HG02571 (cell line): ENCODE measurements around the gene CRACR2A.

ENCODE experiments used
- ATAC-seq: cut with Tn5 transposase; IDR thresholded peaks from one replicate; pipeline ENCODE4 v1.9.1; 2021; ENCODE audit warnings: mild to moderate bottlenecking, moderate library complexity; ENCODE audit not compliant: unreplicated experiment

CRACR2A gene

GRCh38 chr12:3692616-3693365 lies 60.1 kb downstream of the CRACR2A start:
- no peak for ATAC-seq

GRCh38 chr12:3686463-3686862 lies 66.4 kb downstream of the CRACR2A start:
- no peak for ATAC-seq

GRCh38 chr12:3685830-3686229 lies 67.1 kb downstream of the CRACR2A start:
- no peak for ATAC-seq

- no peak for ATAC-seq
Measured at GRCh38 chr12:3684449-3685051, 68.4 kb downstream of the CRACR2A start.

GRCh38 chr12:3683670-3684069 lies 69.2 kb downstream of the CRACR2A start:
- ATAC-seq: no peak

GRCh38 chr12:3681595-3682061 lies 71.3 kb downstream of the CRACR2A start:
- no peak for ATAC-seq

GRCh38 chr12:3680919-3681594 lies 71.9 kb downstream of the CRACR2A start:
- ATAC-seq: no peak

- ATAC-seq: no peak
Measured at GRCh38 chr12:3679831-3680230, 73.1 kb downstream of the CRACR2A start.

- ATAC-seq: no peak
Measured at GRCh38 chr12:3677609-3678008, 75.3 kb downstream of the CRACR2A start.

- no peak for ATAC-seq
Measured at GRCh38 chr12:3673981-3674708, 78.8 kb downstream of the CRACR2A start.

- ATAC-seq: no peak
Measured at GRCh38 chr12:3672113-3672509, 80.8 kb downstream of the CRACR2A start.

GRCh38 chr12:3671330-3672112 lies 81.4 kb downstream of the CRACR2A start:
- ATAC-seq: no peak

GRCh38 chr12:3670083-3670620 lies 82.8 kb downstream of the CRACR2A start:
- no peak for ATAC-seq

GRCh38 chr12:3669594-3669993 lies 83.3 kb downstream of the CRACR2A start:
- no peak for ATAC-seq

- no peak for ATAC-seq
Measured at GRCh38 chr12:3668479-3669165, 84.3 kb downstream of the CRACR2A start.

GRCh38 chr12:3667485-3667884 lies 85.4 kb downstream of the CRACR2A start:
- no peak for ATAC-seq

- ATAC-seq: no peak
Measured at GRCh38 chr12:3666441-3666840, 86.5 kb downstream of the CRACR2A start.

GRCh38 chr12:3662521-3662921 lies 90.4 kb downstream of the CRACR2A start:
- ATAC-seq: no peak

- no peak for ATAC-seq
Measured at GRCh38 chr12:3661028-3661427, 91.9 kb downstream of the CRACR2A start.
